Stimulated activated CD4-positive, alpha-beta T cell treated with anti-CD3 and anti-CD28 coated beads, Interleukin-1b, Interleukin-23, amount 100 ng/mL, for 48 hours (primary cell): ENCODE data around the gene RNF19B.
A peak's percentile ranks its signal among the peaks of the same experiment; 100 is the strongest.
"Not testable (repeated sequence)": the region's sequence is repeated elsewhere in the genome, so short reads cannot be mapped to it uniquely, and the experiment has no call there.

Experiments
- DNase-seq: peaks from one replicate; pipeline ENCODE4 v3.0.0-alpha.2; 2020

Gene RNF19B

GRCh38 chr1:32992489-32993323 lies 28.1 kb upstream of the RNF19B start:
- peak; percentile 78 for DNase-seq

- no peak for DNase-seq
Measured at GRCh38 chr1:32991819-32992488, 27.3 kb upstream of the RNF19B start.

DNA sequence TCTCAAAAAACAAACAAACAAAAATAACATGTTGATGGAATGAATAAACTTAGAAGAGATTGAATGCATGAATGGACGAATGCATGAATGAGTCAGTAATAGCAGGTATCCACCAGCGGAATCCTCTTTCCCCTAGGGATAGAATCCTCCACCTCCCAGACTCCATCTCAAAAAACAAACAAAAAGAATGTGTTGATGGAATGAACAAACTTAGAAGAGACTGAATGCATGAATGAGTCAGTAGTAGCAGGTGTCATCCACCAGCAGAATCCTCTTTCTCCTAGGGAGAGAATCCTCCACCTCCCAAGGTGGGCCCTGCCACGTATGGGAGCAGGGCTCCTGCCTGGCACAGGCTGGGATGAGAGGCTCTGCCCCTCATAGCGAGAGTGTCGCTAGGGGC lies 26.8 kb upstream of the RNF19B start:
- no peak for DNase-seq

DNA sequence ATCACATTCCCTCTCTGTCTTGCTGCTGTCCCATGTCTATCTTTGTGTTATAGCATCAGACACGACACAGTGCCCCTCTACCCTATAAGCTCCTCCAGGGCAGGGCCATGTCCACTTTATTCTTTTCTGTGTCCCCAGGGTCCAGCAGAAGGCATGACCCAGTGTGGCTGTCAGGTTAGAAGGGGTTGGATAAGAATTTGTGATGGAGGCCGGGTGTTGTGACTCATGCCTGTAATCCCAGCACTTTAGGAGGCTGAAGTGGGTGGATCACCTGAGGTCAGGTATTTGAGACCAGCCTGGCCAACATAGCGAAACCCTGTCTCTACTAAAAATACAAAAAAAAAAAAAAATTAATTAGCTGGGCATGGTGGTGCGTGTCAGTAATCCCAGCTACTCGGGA lies 26.3 kb upstream of the RNF19B start:
- DNase-seq: no peak

- DNase-seq: peak; percentile 65
Measured at GRCh38 chr1:32989160-32990050, 24.8 kb upstream of the RNF19B start.

GRCh38 chr1:32988665-32989064 lies 24.1 kb upstream of the RNF19B start:
- no peak for DNase-seq

GRCh38 chr1:32985226-32985625 lies 20.6 kb upstream of the RNF19B start:
- DNase-seq: no peak

GRCh38 chr1:32984455-32985171 lies 20.0 kb upstream of the RNF19B start:
- DNase-seq: peak; percentile 12

- DNase-seq: no peak
Measured at GRCh38 chr1:32984090-32984454, 19.5 kb upstream of the RNF19B start.

DNA sequence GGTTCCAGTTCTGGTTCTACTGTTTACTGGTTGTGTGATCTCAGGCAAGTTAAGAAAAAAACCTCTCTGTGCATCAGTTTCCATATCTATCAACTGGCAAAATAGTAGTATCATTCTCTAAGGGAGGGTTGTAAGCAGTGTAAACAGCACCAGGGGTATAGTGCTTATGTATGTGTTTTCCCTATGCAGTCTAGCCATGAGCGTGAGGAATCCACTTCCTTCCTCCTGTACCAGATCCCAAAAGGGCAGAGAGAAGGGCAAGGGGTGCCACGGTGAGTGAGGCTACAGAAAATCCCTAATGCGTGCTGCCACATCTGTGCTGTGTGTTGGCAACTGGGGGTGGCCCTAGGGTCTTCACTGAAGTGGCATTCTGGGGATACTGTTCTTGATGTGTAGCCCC lies 18.4 kb upstream of the RNF19B start:
- DNase-seq: no peak

- peak; percentile 74 for DNase-seq
Measured at GRCh38 chr1:32981003-32981901, 16.6 kb upstream of the RNF19B start.

- DNase-seq: no peak
Measured at GRCh38 chr1:32980080-32980479, 15.5 kb upstream of the RNF19B start.

- no peak for DNase-seq
Measured at GRCh38 chr1:32978854-32979253, 14.2 kb upstream of the RNF19B start.

DNA sequence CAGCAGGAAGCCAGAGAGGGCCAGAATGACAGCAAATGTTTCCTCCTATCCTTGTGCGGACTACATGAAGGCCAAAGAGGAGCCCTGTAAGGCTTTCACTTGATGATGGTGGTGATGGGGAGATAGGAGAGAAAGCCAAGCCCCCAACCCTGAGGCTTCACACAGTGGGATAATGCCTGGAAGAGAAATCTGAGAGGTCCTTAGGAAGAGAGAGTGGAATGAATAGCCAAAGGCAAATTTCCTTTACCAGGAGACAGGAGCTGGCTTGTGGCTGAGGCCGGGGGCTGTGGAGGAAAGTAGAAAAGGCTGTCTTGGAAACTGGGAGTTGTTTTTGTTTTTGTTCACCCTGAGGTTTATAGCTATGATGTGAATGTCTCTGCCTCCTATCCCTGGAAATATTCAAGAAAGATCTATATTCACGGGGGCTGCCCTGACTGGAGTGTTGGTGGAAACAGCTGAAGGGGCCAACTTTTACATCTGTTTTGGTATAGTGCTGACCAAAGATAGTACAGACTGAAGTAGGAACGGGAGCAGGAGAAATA lies 13.0 kb upstream of the RNF19B start:
- DNase-seq: no peak

DNA sequence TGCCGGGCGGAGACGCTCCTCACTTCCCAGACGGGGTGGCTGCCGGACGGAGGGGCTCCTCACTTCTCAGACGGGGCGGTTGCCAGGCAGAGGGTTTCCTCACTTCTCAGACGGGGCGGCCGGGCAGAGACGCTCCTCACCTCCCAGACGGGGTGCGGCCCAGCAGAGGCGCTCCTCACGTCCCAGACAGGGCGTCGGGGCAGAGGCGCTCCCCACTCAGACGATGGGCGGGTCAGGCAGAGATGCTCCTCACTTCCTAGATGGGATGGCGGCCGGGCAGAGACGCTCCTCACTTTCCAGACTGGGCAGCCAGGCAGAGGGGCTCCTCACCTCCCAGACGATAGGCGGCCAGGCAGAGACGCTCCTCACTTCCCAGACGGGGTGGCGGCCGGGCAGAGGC lies 10.4 kb upstream of the RNF19B start:
- not testable (repeated sequence) for DNase-seq

DNA sequence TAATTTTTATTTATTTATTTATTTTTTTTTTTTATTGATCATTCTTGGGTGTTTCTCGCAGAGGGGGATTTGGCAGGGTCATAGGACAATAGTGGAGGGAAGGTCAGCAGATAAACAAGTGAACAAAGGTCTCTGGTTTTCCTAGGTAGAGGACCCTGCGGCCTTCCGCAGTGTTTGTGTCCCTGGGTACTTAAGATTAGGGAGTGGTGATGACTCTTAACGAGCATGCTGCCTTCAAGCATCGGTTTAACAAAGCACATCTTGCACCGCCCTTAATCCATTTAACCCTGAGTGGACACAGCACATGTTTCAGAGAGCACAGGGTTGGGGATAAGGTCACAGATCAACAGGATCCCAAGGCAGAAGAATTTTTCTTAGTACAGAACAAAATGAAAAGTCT lies 8.8 kb upstream of the RNF19B start:
- not testable (repeated sequence) for DNase-seq

DNA sequence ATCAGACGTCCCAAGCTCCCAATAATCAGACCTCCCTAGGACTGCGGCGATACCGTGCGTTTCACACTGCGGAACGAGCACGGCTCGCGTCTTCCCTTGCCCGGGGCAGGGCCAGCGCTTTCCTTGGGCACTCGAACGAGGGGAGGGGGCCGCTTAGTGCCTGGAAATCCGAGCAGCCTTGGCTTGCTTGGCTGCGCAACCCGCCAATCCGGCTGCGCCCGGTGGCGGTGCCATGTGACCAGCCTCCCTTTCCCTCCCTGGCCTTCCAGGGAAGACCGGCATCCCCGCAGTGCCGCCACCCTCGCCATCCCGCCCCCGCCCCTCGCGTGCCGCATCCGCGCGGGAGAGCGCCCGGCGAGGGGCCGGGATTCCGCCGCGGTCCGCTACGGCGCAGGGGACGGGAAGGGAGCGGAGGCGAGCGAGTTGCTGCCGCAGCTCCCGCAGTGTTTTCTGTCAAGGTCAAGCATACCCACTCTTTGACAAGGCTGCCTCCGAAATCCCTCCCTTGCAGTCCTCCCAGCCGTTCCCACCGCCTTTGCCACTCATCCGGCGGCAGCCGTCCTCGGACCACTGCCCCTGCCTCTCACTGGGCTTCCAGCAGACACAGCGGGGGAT lies 8.3 kb upstream of the RNF19B start:
- DNase-seq: no peak

- DNase-seq: no peak
Measured at GRCh38 chr1:32971576-32971975, 7.0 kb upstream of the RNF19B start.

- DNase-seq: no peak
Measured at GRCh38 chr1:32971156-32971555, 6.5 kb upstream of the RNF19B start.

GRCh38 chr1:32969566-32969965 lies 5.0 kb upstream of the RNF19B start:
- no peak for DNase-seq
